LHCN-M2 (cell line): ENCODE measurements around the gene STX16. TPM values are rescaled to one million over a fixed set of nuclear protein-coding genes. Genes with fewer than 3 reads are reported as not detected.
A peak's percentile ranks its signal among the peaks of the same experiment; 100 is the strongest.

ENCODE experiments used
- DNase-seq: peaks from one replicate; pipeline ENCODE4 v3.0.0-alpha.2; 2012; ENCODE audit warnings: low read depth
- total RNA-seq: library from RNA; depleted of rRNA; stranded (reverse); fragments of >200 nt; gene quantifications from 2 replicates; pipeline ENCODE4 v1.2.3, GENCODE V29; 2014

The STX16 gene
- total RNA-seq, 1 experiment from 2014 or later = 21.5 TPM

GRCh38 chr20:58652606-58653294 lies 1.7 kb downstream of the STX16 start:
- DNase-seq = no peak

GRCh38 chr20:58654337-58654736 lies 3.3 kb downstream of the STX16 start:
- DNase-seq = no peak

GRCh38 chr20:58655328-58656107 lies 4.4 kb downstream of the STX16 start:
- no peak for DNase-seq

- DNase-seq = no peak
Observed at GRCh38 chr20:58656831-58657230, 5.7 kb downstream of the STX16 start.

GRCh38 chr20:58657262-58657661 lies 6.2 kb downstream of the STX16 start:
- DNase-seq = no peak

- no peak for DNase-seq
Observed at GRCh38 chr20:58657986-58658385, 6.9 kb downstream of the STX16 start.

GRCh38 chr20:58658760-58659159 lies 7.7 kb downstream of the STX16 start:
- DNase-seq = no peak

- no peak for DNase-seq
Observed at GRCh38 chr20:58659841-58660240, 8.8 kb downstream of the STX16 start.

GRCh38 chr20:58660855-58661597 lies 9.9 kb downstream of the STX16 start:
- DNase-seq = no peak

- DNase-seq = no peak
Observed at GRCh38 chr20:58661598-58662473, 10.8 kb downstream of the STX16 start.

- no peak for DNase-seq
Observed at GRCh38 chr20:58664331-58664730, 13.2 kb downstream of the STX16 start.

- peak; percentile 18 for DNase-seq
Observed at GRCh38 chr20:58664883-58665282, 13.8 kb downstream of the STX16 start.

- DNase-seq = peak; percentile 58
Observed at GRCh38 chr20:58665606-58666005, 14.5 kb downstream of the STX16 start.

- no peak for DNase-seq
Observed at GRCh38 chr20:58666702-58667101, 15.6 kb downstream of the STX16 start.

- DNase-seq = no peak
Observed at GRCh38 chr20:58667975-58668374, 16.9 kb downstream of the STX16 start.

- no peak for DNase-seq
Observed at GRCh38 chr20:58668901-58669286, 17.8 kb downstream of the STX16 start.

GRCh38 chr20:58669287-58670006 lies 18.4 kb downstream of the STX16 start:
- no peak for DNase-seq

GRCh38 chr20:58670102-58670501 lies 19.0 kb downstream of the STX16 start:
- no peak for DNase-seq

- DNase-seq = no peak
Observed at GRCh38 chr20:58670659-58671058, 19.6 kb downstream of the STX16 start.

GRCh38 chr20:58673119-58673518 lies 22.0 kb downstream of the STX16 start:
- no peak for DNase-seq

GRCh38 chr20:58675146-58675584 lies 24.1 kb downstream of the STX16 start:
- DNase-seq = no peak
